ENCODE measurements around the gene AKAP7. TPM values are rescaled to one million over a fixed set of nuclear protein-coding genes. Genes with fewer than 3 reads are reported as not detected.
A peak's percentile ranks its signal among the peaks of the same experiment; 100 is the strongest.

Gene AKAP7
- total RNA-seq, 1 experiment from 2014 or later, result 3.9 TPM

- no peaks in the 10 kb centered on the region for H3K27me3 ChIP-seq (ENCODE audit: control insufficient read depth, insufficient read depth, low read length)
- no peaks in the 10 kb centered on the region for H3K36me3 ChIP-seq (replicated peaks; ENCODE audit: control insufficient read depth, insufficient read depth, low read length)
- H3K4me3 ChIP-seq (ENCODE audit: insufficient read depth, low read depth, low read length), result no peak overlapping the region
- DNase-seq, result no peak
Measured at GRCh38 chr6:131160254-131160758, 25.0 kb downstream of the AKAP7 start.

DNA sequence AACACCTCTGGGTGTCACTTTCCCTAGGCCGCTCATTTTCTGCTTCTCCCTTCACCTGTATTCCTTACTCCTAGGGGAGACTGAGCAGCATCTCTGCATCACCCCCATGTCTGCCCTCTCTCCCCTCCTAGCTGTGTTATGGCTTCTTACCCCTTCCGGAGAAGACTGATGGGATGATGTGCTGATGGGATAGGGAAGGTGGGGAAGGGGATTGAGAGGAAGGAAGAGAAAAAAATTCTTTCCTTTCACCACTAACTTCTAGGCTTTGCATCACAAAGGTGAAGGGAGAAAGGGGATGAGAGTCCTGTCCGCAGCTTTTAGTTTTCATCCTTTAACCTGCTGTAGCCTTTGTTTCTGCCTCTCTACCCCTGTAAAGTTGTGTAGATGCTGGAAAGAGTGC, 26.7 kb downstream of the AKAP7 start:
- no peaks in the 10 kb centered on the region for H3K27me3 ChIP-seq (ENCODE audit: control insufficient read depth, insufficient read depth, low read length)
- no peaks in the 10 kb centered on the region for H3K36me3 ChIP-seq (replicated peaks; ENCODE audit: control insufficient read depth, insufficient read depth, low read length)
- no peak overlapping the region for H3K4me3 ChIP-seq (ENCODE audit: insufficient read depth, low read depth, low read length)
- peak; percentile 46 for DNase-seq

DNA sequence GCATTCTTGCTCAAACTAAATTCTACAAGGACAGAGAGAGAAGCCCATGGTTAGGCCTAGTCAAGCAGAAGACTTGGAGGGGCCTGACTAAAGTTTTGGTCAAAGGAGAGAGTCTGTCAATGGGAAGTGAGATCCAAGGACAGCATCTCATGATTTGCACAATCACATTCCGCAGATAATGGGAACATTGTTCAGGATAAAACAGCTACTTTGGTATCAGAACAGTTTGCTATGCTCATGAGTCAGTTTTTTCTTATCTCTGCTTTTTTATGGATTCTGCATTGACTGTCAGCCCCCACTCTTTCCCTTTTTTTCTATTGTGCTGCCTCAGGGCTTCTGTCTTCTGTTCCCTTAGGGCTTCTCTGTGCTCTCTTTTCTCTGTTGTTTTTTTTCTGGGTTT, 28.6 kb downstream of the AKAP7 start:
- DNase-seq, result no peak
- Histone ChIP-seq H3K27me3 (ENCODE audit: control insufficient read depth, insufficient read depth, low read length) (no peaks in the 10 kb centered on the region), H3K36me3 (replicated peaks; ENCODE audit: control insufficient read depth, insufficient read depth, low read length) (no peaks in the 10 kb centered on the region), H3K4me3 (ENCODE audit: insufficient read depth, low read depth, low read length) (no peak overlapping the region)

DNA sequence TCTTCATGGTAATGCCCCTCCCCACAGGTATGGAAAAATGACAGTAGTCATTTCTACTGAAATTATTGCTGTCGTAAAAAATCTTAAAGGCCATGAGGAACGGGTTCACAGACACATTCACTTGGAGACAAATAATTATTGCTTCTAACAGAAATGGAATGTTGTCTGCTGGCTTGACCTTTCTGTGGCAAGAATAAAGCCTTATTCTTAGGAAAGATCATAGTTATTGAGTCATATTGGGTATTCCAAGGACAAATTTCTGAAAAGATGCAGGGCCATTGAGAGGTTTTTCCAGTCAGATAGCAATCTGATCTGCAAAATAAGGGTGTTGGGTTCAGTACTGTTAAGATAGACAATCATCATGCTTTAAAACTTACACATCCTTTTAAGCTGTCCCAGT, 29.2 kb downstream of the AKAP7 start:
- Histone ChIP-seq H3K4me3 (ENCODE audit: insufficient read depth, low read depth, low read length) (no peak overlapping the region), H3K36me3 (replicated peaks; ENCODE audit: control insufficient read depth, insufficient read depth, low read length) (no peaks in the 10 kb centered on the region), H3K27me3 (ENCODE audit: control insufficient read depth, insufficient read depth, low read length) (no peaks in the 10 kb centered on the region)
- DNase-seq, result no peak

DNA sequence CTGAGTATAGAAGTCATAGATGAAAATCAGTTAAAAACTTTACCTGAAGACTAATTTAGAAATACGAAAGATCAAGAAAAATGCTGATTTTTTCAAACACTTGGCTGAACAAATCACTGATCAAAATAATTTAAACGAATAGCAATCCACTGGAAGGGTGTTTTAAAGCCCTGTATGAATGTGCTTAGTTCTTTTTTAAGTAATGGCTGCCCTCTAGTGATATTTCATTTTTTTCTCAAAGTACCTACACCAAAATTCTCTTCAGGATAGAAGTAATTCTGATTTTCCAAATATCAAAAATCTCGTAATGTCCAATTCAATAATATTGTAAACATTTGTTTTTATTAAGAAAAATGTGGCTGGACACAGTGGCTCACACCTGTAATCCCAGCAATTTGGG, 32.5 kb downstream of the AKAP7 start:
- Histone ChIP-seq H3K36me3 (replicated peaks; ENCODE audit: control insufficient read depth, insufficient read depth, low read length) (no peaks in the 10 kb centered on the region), H3K27me3 (ENCODE audit: control insufficient read depth, insufficient read depth, low read length) (no peaks in the 10 kb centered on the region), H3K4me3 (ENCODE audit: insufficient read depth, low read depth, low read length) (no peak overlapping the region)
- DNase-seq, result no peak

DNA sequence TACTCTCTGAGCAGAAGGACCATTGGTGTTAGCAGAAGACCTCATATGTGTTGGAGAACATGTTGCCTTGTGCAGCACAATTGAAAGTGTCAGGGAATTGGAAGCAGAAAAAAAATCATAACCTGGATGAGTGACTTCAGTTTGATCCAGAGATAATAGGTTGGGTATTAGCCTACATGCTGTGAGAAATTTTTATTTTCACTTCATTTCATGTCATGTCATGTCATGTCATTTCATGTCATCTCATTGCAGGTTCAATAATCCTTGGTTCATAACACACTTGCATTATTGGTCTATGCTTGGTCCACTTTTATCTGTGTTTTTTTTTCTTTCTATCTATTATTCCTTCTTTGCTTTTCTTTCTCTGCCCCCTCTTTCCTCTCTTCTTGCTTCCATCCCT, 34.3 kb downstream of the AKAP7 start:
- Histone ChIP-seq H3K4me3 (ENCODE audit: insufficient read depth, low read depth, low read length) (no peak overlapping the region), H3K36me3 (replicated peaks; ENCODE audit: control insufficient read depth, insufficient read depth, low read length) (no peaks in the 10 kb centered on the region), H3K27me3 (ENCODE audit: control insufficient read depth, insufficient read depth, low read length) (no peaks in the 10 kb centered on the region)
- no peak for DNase-seq

DNA sequence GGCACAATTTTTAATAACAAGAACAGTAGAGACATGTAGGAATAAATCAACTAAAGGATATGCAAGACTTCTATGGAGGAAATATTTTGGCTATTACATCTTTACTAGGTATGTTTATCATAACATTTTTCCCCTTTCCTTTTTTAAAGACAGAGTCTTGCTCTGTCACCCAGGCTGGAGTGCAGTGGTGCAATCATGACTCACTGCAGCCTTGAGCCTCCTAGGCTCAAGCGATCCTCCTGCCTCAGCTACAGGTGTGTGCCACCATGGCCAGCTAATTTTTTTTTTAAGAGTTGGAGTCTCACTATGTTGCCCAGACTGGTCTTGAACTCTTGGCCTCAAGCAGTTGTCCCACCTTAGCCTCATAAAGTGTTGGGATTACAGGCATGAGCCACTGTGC, 37.0 kb downstream of the AKAP7 start:
- DNase-seq, result no peak
- Histone ChIP-seq H3K4me3 (ENCODE audit: insufficient read depth, low read depth, low read length) (no peak overlapping the region), H3K36me3 (replicated peaks; ENCODE audit: control insufficient read depth, insufficient read depth, low read length) (no peaks in the 10 kb centered on the region), H3K27me3 (ENCODE audit: control insufficient read depth, insufficient read depth, low read length) (no peaks in the 10 kb centered on the region)

DNA sequence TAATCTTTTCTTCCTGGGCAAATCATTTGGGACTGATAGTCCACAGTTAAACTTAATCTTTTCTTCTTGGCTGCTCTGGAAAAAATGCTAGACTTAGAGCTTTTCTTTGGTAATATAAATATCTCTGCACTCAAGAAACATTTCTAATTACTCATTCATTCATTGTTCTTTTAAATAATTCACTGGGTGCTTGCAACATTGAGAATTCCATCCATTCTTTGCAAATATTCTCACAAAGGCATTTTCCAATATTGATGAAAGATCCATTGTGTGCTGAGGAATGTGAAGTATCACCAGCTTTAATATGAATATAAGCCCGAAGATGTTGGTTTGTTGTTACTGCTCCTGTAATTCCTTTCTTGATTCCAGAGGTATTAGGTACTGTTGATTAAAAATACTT, 38.4 kb downstream of the AKAP7 start:
- Histone ChIP-seq H3K36me3 (replicated peaks; ENCODE audit: control insufficient read depth, insufficient read depth, low read length) (no peaks in the 10 kb centered on the region), H3K4me3 (ENCODE audit: insufficient read depth, low read depth, low read length) (no peak overlapping the region)
- no peak for DNase-seq

GRCh38 chr6:131175564-131175963, 40.3 kb downstream of the AKAP7 start:
- Histone ChIP-seq H3K27me3 (ENCODE audit: control insufficient read depth, insufficient read depth, low read length) (no peaks in the 10 kb centered on the region), H3K4me3 (ENCODE audit: insufficient read depth, low read depth, low read length) (no peak overlapping the region), H3K36me3 (replicated peaks; ENCODE audit: control insufficient read depth, insufficient read depth, low read length) (no peaks in the 10 kb centered on the region)
- DNase-seq, result no peak

More for the DNA sequence above, 38.4 kb downstream of the AKAP7 start:
- no peaks in the 10 kb centered on the region for H3K27me3 ChIP-seq (ENCODE audit: control insufficient read depth, insufficient read depth, low read length)

- no peak for DNase-seq
- Histone ChIP-seq H3K36me3 (replicated peaks; ENCODE audit: control insufficient read depth, insufficient read depth, low read length) (no peaks in the 10 kb centered on the region), H3K27me3 (ENCODE audit: control insufficient read depth, insufficient read depth, low read length) (no peaks in the 10 kb centered on the region), H3K4me3 (ENCODE audit: insufficient read depth, low read depth, low read length) (no peak overlapping the region)
Measured at GRCh38 chr6:131177996-131178395, 42.7 kb downstream of the AKAP7 start.

DNA sequence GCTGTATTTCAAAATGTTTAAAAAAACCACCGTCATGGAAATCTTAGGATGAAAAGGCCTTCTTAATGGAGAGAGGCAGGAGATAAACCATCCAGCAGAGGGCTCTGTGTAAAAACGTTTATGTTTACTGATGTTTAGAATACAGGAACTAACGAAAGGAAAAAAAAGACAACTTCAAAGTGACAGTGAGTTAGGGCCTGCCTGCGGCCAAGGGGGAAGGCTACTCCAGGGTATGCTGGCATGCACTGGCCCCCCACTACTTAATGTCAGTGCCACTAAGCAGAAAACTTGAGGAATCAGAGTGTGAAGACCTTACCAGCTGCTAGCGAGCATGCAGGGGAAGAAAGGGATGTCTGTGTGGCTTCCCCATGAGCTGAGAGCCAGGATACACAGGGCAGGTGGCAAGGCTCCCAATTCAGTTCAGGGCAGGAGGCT, 47.7 kb downstream of the AKAP7 start:
- DNase-seq, result peak; percentile 29
- H3K36me3 ChIP-seq (replicated peaks; ENCODE audit: control insufficient read depth, insufficient read depth, low read length), result no peaks in the 10 kb centered on the region; the same call in 1 of the 2 replicates
- no peak overlapping the region for H3K4me3 ChIP-seq (ENCODE audit: insufficient read depth, low read depth, low read length)
- no peaks in the 10 kb centered on the region; the same call in 1 of the 2 replicates for H3K27me3 ChIP-seq (ENCODE audit: control insufficient read depth, insufficient read depth, low read length)

DNA sequence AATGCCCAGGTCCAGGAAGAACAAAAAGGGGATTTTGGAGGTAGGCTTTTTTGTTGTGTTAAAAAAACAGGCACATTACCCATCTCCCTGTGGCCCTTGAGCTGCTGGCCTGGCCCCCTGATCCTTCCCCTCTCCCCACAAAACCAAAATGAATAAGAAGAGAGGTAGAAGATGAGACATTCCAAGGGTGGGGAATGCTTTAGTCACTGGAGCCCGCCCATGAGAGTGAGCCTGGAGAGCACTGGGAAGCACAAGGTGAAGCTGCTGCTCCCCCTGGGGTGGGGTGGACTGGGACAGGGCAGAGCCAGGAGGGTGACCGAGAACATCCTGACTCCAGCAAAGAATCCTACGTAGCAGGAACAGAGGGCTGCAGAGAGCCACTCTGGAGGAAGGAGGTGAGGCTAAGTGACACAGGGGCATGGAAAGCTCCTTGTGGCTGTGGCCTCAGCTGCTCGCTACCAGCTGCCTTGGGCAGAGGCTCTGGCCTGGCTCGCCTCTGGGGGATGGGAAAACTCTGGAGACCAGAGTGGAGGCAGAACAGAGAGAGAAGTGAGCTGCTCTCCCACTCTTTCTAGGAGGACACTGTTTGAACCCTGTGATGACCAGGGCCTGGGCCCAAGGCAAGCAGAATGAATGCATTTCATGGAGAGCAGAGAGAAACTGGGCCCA, 48.3 kb downstream of the AKAP7 start:
- DNase-seq, result peak; percentile 21
- Histone ChIP-seq H3K4me3 (ENCODE audit: insufficient read depth, low read depth, low read length) (no peak overlapping the region), H3K27me3 (ENCODE audit: control insufficient read depth, insufficient read depth, low read length) (no peaks in the 10 kb centered on the region; the same call in 1 of the 2 replicates), H3K36me3 (replicated peaks; ENCODE audit: control insufficient read depth, insufficient read depth, low read length) (no peaks in the 10 kb centered on the region; the same call in 1 of the 2 replicates)

DNA sequence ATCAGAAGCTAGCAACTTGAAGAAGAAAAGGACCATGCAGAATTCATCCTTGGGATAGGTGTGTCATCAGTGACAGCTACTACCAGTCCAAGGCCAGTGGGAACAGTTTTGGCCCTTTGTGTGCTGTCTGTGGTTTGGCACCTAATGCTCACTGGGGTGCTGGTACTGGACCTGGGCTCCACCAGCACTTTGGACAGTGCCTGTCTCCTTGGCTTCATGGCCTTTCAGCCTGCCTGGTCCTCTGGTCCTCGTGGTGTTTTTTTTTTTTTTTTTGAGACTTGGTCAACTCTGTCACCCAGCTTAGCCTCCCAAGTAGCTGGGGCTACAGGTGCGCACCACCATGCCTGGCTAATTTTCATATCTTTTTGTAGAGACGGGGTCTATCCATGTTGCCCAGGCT, 56.3 kb downstream of the AKAP7 start:
- Histone ChIP-seq H3K36me3 (replicated peaks; ENCODE audit: control insufficient read depth, insufficient read depth, low read length) (no peaks in the 10 kb centered on the region; the same call in 1 of the 2 replicates), H3K4me3 (ENCODE audit: insufficient read depth, low read depth, low read length) (no peak overlapping the region), H3K27me3 (ENCODE audit: control insufficient read depth, insufficient read depth, low read length) (no peaks in the 10 kb centered on the region)
- DNase-seq, result no peak

- no peaks in the 10 kb centered on the region for H3K36me3 ChIP-seq (replicated peaks; ENCODE audit: control insufficient read depth, insufficient read depth, low read length)
- no peaks in the 10 kb centered on the region for H3K27me3 ChIP-seq (ENCODE audit: control insufficient read depth, insufficient read depth, low read length)
- DNase-seq, result no peak
- no peak overlapping the region for H3K4me3 ChIP-seq (ENCODE audit: insufficient read depth, low read depth, low read length)
Measured at GRCh38 chr6:131197716-131198115, 62.4 kb downstream of the AKAP7 start.

DNA sequence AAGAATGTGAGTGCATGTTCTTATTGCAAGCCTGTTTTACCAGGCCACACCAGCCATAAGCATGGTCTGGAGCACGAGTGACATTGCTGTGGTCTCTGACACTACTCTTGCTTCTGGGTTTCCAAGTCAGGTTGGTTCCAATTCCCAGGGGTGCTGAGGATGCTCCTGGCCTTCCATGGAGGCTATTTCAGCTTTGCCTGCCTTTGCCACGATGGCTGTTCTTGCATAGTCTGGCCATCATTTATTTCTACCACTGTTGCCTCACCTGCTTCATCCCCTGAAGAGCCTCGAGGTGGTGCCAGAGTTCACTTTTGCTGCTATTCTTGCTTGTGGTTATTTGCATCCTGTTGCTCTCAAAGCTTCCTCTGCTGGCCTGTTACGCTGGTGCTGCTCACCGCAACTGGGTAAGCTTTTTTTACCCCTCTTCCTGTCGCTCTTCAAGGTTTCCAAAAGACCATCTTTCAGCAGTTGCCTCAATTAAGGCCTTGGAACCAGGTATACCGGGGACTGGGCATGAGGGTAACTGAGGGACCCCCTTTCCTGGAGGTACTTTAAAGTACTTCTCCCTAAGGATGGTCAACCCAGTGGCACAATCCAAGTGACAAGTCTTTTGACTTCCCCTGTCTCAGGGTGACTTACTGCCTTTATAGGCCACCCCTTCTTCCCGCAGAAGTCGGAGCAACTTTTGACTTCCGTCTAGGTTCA, 64.5 kb downstream of the AKAP7 start:
- peak; percentile 20 for DNase-seq
- no peaks in the 10 kb centered on the region for H3K36me3 ChIP-seq (replicated peaks; ENCODE audit: control insufficient read depth, insufficient read depth, low read length)
- no peak overlapping the region for H3K4me3 ChIP-seq (ENCODE audit: insufficient read depth, low read depth, low read length)
- H3K27me3 ChIP-seq (ENCODE audit: control insufficient read depth, insufficient read depth, low read length), result no peaks in the 10 kb centered on the region
